GM21717 (cell line): ENCODE results near the gene RAI1.

Experiments
- ATAC-seq: cut with Tn5 transposase; IDR thresholded peaks from one replicate; pipeline ENCODE4 v1.9.1; 2021; ENCODE audit warnings: mild to moderate bottlenecking, moderate library complexity; ENCODE audit not compliant: unreplicated experiment

The RAI1 gene

DNA sequence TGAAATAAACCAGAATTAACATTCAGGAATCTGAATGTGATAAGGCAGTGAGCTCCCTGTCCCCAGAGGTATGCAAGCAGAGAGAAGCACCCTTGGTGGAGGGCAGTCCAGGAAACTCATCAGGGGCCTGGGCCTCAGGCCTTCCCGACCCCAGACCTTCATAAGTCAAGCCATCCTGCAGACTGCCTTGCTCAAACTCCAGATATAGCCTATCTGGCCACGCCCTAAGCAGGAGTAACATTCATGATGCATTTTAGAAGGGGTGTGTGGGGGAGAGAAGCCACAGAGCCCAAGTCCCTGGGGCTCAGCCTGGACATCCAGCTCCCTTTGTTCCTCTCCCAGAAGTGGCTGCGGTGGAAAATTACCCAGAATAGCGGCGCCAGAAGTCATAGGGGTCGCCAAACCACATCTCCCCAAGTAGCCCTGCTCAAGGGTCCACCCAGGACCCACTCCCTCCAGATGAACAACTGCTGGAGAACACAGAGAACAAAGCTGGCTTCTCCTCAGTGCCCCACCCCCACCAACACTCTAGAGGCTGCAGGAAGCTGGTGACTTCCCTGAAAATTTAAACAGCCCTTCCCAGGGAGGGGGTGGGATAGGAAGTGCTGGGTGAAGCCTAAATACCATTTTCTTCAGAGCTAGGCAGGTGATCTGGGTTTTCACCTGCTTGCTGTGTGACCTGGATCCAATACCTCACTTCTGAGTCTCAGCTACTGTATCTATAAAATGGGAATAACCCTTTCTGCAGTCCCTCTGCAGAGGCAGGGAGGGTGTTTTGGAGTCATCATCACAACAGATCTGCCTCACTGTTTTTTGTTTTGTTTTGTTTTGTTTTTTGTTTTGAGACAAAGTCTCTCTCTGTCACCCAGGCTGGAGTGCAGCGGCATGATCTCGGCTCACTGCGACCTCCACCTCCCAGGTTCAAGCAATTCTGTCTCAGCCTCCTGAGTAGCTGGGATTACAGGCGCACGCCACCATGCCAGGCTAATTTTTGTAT, 157.0 kb downstream of the RAI1 start:
- ATAC-seq, result no peak

DNA sequence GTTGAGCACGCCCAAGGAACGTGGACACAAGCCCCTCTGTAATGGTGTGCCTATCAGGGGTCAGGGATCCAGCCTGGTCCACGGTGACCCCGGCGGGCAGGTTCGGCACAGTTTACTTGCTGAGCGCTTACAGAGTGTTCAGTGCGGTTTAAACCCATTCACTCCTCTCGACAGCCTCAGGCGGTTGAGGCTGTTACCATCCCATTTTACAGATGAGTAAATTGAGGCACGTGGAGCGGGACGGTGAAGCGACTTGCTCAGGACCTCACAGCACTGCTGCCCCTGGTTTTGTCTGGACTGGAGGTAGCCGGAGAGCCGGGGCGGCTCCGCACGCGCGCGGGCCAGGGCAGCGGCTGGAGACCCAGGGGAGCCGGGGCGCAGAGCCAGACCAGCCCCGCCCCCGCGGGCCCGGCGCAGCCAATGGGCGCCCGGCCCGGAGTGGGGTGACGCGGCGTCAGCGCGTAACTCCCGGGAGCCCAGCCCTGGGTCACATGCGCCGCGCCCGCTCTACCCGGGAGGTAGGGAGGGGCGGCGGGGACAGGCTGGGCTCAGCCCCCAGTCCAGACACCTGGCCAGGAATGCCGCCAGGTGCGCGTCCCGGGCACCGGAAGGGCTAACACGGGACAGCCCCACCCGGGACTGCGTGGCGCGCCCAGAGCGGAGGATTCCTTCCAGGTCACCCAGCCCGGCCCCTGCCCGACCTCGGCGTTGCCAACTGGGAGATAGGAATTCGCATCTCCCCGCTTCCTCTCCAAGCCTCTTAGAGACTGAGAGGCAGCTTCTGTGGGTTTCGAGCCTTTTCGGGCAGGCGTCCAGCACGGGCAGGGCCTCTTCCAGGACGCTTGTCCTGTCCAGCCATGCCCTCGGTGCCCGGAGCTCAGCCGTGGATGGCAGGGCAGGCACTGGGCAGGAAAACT, 158.8 kb downstream of the RAI1 start:
- ATAC-seq, result peak; percentile 51

DNA sequence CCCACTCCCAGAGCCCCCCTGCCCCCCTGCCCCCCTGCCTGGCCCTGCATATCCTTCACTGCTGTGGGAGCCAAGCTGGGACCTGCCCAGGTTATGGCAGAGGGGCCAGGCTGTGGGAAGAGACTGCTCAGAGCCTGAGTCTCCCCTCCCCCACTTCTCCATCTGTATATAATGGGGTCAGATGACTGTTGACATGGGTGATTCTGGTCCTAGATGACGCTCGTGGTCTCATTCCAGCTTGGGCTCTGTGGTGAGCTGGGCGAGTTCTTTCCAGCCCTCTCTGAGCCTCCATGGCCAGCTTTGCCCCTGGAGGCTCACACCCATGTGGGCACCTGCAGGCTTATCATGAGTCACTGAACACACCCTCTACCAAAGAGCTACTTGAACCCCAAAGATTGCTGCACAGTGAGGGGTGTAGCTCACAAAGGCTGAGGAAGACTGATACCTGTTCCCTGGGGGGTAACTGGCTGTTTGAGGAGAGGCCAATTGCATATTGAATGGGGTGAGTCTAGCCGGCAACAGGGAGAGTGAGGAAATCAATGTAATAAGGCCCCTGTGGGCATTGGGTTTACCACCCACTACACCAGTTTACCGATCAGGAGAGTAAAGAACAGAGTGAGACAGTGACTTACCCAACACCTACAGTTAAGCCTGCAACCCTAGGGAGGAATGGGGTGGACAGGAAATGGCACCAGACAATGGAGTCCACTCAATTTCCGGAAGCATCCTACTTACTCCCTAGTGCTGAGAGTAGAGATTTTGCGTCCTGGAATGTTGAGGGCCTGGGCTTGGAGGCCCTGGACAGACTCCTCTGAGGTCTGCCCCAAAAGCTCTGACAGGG, 159.7 kb downstream of the RAI1 start:
- no peak for ATAC-seq

DNA sequence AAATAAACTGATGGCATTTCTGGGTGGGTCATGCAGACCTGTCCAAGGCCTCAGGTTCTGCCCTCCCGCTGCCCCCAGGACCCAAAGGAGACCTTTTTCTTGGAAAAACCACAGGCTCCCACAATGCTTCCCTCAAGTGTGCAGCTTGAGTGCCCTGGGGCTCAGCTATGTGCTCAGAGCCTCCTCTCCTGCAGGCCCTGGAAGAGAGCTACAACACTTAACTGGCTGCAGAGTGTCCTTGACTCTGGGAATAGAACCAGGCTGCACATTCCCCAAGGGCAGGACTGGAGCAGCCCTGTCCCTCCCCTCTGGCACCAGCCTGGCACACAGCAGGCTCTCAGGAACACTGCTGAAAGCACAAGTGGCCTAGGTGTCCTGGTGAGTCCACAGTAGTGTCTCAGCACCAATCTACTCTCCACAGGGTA, 160.4 kb downstream of the RAI1 start:
- ATAC-seq, result no peak

DNA sequence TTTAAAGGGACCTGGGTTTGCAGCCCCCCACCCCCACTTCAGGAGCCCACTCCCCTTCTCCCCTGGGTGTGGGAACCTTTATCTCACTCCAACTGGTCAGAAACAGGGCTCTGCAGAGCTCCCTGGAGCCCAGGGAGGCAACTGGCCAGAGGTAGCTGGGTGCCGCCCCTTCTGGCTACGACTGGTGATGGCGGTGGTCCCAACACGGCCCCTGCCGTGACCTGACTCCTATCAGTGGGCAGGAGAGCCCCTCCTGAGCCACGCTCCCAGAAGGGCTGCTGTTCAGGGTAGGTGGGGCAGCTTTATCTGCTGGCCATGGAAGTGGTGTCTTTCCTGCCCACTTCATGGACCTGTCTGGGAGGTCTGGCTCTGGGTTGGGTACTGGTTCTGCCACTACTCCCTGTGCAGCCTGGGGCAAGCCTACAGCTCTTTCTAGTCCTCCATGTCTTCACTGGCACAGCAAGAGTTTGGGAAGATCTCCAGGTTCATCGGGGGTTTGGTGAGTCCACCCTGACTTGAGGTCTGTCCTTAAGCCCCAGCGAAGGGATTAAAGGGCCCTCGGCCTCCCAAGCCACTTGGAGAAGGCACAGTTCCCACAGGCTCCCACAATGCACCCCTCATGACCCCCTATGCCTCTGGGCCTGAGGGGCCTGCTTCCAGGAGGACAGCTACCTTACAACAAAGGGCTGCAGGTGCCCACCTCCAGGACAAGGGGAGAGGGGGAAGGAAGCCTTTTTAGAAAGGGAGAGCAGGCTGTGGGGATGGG, 161.0 kb downstream of the RAI1 start:
- ATAC-seq, result no peak

DNA sequence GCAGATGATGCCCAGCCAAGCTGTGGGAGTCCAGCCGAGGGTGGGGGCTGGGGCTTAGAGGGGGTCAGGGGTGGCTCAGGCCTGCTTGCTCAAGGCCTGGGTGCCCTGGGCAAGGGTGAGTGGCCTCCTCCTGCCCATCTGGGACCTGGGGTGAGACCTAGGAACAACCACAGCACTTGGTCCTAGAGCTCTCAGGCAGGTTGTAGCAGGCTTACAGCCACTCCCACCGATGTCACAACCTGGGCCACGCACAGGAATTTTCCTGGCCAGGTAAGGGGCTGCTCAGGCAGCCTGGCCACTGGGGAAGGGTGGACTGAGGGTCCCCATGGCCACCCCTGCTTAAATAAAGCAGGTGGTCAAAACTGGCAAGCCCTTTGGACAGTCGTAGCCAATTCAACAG, 161.8 kb downstream of the RAI1 start:
- no peak for ATAC-seq

DNA sequence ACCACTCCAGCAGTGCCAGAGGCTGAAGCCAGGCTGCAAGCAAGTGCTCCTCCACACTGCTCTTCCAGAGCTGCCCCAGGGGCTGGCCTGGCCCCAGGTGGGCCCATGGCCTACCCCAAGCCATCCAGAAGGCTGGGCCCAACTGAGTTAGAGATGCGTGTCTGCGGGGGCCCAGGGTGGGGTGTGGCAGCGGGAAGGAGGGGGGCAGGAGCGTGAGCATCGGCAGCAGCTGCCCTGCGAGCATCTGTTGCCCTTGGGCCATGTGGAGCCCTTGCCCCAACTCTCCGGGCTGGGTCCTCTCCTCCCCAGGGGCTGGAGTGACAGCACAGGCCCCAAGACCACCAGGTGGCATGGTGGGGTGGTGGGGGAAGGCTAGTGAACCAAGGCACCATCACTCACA, 162.8 kb downstream of the RAI1 start:
- ATAC-seq, result no peak

DNA sequence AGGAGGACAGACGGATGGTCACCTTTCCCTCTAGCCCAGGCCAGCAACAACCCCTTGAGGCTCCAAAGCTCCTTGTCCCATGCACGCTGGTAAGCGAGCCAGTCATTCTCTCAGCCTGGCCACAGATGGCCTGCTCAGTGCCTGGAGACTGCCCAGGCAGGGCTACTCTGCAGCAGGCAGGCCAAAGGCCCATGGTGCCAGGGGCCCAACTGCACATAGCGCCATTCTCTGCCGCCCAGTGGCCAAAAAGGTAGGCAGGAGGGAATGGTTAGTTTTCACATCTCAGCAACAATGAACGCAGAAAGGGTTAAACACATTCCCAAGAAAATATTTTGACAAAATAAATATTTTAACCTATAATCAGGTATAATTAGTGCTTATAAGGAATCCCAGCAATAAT, 163.2 kb downstream of the RAI1 start:
- ATAC-seq, result no peak

DNA sequence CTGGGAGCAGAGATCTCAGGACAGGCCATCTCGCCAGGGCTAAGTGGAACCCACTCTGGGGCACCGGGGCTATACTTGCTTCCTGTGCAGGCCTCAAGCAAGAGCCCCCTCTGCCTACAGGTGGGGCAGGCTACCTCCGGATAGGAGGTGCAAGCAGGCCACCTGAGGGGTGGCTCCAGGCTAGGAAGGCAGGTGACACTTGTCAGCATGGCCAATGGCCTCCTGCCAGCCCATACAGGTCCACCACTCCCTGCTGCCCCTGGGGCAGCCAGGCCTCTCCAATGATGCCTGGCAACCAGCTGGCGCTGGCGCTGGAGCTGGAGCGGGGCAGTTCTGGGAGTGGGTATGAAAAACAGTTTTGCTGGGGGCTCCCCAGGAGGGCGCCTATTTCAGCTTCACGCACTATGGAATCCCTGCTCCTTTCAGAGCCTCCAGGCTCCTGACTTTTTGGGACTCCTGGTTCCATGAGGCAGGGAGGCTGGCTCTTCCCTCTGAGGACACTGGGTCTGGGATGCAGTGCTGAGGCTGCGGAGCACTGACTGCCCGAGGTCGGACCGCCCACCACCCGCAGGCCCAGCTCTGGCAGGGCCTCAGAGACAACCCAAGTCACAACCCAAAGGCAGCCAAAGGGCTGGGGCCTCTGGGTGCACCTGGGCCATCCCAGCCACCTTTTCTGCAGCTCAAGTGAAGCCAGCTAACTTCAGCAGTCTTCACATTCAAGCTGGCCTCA, 164.0 kb downstream of the RAI1 start:
- ATAC-seq, result no peak

DNA sequence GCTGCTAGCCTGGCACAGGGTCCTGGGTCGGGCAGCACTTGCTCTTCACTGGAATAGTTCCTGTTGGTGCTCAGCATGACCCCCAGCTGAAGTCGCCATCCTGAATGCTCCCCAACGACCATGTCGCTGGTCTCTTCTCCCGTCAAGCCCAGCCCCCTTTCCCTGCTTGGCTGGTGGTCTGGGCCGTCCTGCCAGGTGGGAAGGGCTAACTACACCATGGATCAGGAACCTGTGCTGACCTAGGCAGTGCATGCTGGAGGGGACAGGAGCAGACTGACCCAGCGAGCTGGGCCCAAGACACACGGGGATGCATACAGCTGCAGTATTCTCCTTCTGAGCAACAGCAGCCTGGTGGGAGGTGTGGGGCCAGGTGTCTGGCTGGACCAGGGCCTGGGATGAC, 164.7 kb downstream of the RAI1 start:
- no peak for ATAC-seq

DNA sequence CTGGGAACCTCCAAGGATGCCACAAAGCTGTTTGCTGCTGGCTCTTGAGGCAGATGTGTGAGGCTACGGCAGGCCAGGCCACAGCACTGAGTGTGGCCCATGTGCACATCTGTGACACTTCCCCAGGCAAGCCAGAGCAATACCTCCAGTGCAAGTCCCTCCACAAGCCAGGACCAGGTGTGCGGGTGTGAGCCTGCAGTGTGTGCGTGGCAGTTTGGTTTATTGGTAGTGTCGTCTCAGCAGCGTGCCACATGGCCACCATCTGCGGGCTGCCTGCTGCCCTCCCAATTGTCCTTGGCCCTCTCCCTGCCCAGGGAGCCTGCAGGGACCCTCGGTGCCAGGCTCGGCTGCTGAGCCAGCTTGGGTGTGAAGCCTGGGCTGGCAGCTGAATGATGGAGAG, 165.4 kb downstream of the RAI1 start:
- ATAC-seq, result no peak

DNA sequence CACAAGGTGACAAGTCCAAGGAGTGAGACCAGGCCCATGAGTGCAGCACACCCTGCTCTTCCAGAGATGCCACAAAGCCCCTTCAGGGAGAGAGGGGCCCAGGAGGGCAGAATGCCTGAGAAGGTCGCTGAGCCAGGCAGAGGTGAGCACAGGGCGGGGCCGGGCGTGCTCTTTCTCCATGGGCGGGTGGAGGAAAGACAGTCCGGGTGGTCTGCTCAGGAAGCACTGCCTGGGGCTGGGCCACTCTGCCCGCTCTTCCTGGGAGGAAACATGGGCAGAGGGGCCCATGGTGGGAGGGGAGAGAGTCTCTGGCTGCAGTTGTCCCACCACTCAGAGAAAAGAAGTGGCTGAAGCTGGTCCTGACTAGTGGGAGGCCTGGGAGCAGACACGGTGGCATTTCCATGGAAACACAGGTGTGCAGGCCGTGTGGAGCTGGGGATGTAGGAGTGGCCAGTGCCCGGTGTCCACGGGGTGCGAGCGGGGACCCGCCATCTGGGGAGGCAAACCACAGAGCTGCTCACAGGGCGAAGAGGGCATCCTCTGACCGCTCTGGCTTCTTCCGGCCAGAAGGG, 165.9 kb downstream of the RAI1 start:
- ATAC-seq, result no peak

DNA sequence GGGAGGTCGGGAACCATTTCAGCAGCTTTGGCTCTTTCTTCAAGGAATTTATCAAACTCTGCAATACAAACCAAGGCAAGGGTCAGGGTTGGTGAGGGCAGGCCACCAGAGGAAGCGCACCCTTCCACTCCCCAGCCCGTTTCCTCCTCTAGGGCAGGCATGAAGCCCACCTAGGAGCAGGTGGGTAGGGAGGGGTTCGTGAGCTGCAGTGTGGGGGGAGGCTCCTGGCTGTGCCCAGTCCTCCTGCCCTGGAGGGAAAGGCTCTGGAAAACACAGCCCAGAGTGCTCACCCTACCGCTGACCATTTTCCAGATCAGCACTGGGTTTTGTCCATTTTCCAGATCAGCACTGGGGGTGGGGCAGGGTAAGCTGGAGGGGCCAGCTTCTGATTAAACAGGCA, 166.5 kb downstream of the RAI1 start:
- ATAC-seq, result no peak

DNA sequence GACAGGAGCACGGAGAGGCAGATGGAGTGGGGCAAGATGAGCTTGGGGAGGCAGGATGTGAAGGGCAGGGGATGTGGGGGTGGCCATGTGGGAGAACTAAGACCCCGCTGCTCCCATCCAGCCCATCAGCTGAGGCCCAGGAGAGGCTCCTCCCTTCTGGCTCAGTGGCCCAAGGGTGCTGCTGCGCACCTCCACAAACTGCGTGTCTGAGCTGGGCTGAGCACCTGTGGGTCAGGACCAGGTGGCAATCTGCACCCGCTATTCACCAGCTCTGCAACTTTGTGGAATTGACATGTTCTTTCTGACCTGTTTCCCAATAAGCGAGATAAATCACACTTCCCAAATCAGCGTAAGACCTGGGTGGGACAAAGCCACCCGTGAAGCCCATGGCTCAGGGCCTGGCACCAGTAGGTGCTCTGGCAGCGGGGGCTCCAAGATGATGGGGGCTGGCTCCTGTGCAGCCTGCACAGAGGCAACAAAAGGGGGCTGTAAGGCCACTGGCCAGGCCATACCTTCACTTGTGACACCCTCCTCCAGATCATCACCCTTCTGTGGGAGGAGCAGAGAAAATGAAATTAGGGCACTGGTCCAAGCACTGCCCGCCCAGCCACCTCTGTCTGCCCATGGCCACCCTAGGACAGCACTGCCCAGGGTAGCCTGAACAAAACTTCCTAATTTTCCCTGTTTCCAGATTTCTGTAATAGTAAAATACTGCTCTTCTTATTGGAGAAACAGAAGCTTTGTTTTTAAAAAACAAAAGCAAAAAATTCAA, 167.2 kb downstream of the RAI1 start:
- no peak for ATAC-seq

DNA sequence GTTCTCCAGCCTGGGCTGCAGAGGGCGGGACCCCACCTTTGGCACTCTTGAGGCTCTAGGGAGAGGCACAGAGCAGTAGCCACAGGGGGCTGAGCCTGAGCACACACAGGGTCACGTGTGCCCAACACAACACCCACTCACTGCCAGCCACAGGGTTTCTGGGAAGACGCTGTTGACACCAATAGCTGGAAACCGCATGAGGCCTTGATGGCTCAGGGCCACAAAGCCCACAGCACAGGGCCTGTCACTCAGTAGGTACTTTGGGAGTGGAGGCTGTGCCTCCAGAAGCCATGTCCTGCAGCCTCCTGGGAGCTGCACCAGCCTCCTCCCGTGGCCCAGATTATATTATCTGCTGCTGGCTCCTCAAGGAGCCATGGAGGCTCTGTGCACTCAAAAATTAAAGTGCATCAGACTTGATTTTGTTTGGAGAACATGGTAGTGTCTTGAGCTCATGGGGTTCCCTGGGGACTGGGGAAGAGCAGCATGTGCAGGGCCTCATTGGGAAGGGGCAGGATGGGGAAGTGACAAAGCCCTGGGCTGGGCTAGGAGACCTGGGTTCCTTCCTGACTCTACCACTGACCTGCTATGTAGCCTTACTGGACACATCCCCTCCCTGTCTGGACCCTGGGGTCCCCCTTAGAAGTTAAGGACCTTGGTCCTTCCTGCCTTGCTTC, 168.0 kb downstream of the RAI1 start:
- ATAC-seq, result no peak

DNA sequence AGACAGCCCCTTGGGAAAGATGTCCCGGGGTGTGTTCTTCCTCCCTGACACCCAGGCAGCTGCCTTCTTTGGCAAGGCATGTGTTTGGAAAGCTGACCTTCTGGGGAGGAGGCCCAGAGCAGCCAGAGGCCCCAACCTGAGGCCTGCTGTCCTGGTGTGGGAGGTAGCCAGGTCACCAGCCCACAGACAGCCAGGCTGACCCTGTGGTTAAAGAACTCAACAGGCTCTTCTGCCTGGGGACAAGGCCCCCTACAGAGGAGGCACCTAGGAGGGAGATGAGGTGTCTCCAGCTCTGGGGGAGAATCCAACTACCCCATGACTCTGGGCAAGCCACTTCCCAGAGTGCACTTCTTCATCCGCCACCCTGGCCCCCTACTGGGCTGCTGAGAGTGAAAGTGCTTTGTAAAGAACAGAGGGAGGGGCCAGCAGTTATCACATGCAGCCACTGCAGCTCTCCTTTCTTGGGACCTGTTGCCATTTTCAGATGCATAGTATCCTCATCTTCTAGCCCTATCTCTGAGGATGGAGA, 168.7 kb downstream of the RAI1 start:
- ATAC-seq, result no peak
